GM06990 (cell line): Measurements from ENCODE around the gene MUC4.

Experiments
- DNase-seq: peaks from one replicate; pipeline ENCODE4 v3.0.0-alpha.2; 2011; ENCODE audit not compliant: insufficient read length; ENCODE audit errors: extremely low read depth
- H3K27me3 ChIP-seq: replicated peaks from 2 replicates; pipeline ENCODE4 v1.6.0; 2011; ENCODE audit warnings: low read length; ENCODE audit not compliant: control insufficient read depth, insufficient read depth
- H3K36me3 ChIP-seq: 2 replicates; pipeline ENCODE4 v1.5.1; 2011; ENCODE audit warnings: low read length; ENCODE audit not compliant: control insufficient read depth, insufficient read depth
- H3K4me3 ChIP-seq: replicated peaks from 2 replicates; pipeline ENCODE4 v1.5.1; 2011; ENCODE audit warnings: low read depth, mild to moderate bottlenecking, control low read depth, low read length
- TF ChIP-seq, protein P1 (sequence below): IDR thresholded peaks from 2 replicates; pipeline ENCODE4 v1.5.1; 2011; ENCODE audit warnings: low read length, control low read depth, mild to moderate bottlenecking, inconsistent platforms; ENCODE audit not compliant: insufficient read depth, poor library complexity, severe bottlenecking

The MUC4 gene

DNA sequence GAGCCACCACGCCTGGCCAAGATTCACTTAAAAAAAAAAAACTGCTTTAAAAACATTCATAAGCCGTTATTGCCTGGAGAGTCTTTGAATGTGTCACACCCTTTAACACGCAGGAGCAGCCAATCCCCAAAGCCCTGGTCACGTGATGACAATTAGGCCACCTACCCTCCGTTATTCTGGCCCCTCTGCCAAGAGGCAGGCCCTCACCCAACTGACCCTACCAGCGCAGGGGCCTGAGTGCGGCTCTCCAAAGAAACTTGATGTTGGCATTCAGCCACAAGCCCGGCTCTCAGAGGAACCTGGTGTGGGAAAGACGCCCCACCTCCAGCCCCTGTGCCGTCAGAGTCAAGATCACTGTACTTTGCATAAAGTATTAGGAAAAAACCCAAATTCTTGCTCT, 11.6 kb upstream of the MUC4 start:
- Histone ChIP-seq H3K27me3 (no peaks in the 10 kb centered on the region; the same call in 1 of the 2 replicates), H3K36me3 (no peaks in the 10 kb centered on the region), H3K4me3 (no peak overlapping the region)
- DNase-seq, result no peak
- TF ChIP-seq, protein P1, sequence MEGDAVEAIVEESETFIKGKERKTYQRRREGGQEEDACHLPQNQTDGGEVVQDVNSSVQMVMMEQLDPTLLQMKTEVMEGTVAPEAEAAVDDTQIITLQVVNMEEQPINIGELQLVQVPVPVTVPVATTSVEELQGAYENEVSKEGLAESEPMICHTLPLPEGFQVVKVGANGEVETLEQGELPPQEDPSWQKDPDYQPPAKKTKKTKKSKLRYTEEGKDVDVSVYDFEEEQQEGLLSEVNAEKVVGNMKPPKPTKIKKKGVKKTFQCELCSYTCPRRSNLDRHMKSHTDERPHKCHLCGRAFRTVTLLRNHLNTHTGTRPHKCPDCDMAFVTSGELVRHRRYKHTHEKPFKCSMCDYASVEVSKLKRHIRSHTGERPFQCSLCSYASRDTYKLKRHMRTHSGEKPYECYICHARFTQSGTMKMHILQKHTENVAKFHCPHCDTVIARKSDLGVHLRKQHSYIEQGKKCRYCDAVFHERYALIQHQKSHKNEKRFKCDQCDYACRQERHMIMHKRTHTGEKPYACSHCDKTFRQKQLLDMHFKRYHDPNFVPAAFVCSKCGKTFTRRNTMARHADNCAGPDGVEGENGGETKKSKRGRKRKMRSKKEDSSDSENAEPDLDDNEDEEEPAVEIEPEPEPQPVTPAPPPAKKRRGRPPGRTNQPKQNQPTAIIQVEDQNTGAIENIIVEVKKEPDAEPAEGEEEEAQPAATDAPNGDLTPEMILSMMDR, result no peak

DNA sequence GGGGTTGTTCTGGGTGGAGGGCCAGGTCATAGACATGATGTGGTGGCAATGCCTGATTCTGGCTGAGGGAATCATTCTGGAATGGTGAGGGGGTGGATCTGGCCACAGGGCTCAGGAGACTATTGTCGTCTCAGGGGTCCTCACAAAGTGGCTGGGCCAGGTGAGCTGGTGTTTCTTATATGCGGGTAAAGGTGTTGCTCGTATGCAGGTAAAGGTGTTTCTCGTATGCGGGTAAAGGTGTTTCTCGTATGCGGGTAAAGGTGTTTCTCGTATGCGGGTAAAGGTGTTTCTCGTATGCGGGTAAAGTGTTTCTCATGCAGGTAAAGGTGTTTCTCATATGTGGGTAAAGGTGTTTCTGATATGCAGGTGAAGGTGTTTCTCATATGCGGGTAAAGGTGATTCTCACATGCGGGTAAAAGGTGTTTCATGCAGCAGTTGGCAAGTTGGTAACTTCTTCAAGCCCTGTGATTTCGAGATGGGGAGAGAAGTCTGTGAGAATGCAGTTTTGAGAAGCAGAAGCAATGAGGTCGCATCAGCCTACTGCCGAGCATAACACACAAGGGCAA, 10.5 kb upstream of the MUC4 start:
- TF ChIP-seq, protein P1, result no peak
- no peaks in the 10 kb centered on the region; the same call in 1 of the 2 replicates for H3K27me3 ChIP-seq
- DNase-seq, result no peak
- H3K4me3 ChIP-seq, result no peak overlapping the region
- no peaks in the 10 kb centered on the region for H3K36me3 ChIP-seq

DNA sequence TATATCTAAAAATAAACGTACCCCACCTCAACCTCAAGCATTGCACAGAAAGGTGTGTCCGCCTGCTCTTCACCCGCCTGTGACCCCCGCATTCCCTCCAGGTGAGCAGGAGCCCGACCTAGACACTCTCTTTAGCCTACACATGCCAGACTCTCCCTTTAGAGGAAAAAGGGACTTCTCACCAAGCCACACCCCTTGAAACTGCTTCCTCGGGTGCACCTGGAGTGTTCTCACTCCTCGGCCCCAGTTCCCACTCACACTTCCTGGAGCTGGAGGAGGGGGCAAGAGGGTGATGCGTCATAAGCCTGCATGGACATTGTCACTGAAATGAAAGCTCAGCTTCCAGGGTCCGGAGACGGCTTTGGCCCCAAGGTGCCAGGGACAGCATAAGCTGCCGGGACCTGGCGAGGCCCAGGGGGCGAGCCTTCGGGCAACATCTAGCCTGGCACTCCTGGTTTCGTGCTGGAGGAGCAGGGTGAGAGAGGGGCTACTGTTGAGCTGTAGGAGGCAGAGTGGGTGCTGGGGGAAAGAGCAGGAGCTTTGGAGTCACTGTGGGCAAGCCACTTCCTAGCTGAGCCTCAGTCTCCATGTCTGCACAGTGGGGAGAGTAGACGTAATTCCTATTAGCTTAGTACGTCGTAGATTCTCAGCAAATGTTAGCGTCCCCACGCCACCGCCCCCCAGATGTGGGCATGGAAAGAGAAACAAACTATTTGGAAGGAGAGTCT, 9.8 kb upstream of the MUC4 start:
- DNase-seq, result no peak
- TF ChIP-seq, protein P1, result no peak
- Histone ChIP-seq H3K4me3 (no peak overlapping the region), H3K27me3 (no peaks in the 10 kb centered on the region; the same call in 1 of the 2 replicates), H3K36me3 (no peaks in the 10 kb centered on the region)

DNA sequence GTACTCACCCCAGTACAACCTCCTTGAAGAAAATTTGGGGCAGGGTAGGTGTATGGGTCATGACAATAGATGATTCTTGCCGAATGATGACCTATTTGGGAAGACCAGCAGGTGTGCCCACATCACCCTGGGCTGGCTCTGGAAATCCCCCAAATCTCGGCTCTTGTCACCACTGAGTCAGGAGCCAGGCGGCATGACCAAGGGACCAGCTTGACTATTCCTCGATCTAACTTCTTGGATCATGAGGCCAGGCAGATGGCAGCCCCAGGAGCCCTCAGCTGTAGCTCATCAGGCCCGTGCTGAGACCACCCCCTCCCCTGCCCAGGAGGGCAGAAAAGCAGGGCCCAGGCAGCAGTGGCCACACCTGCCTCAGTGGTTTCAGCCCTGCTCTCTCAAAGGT, 9.2 kb upstream of the MUC4 start:
- TF ChIP-seq, protein P1, result no peak
- DNase-seq, result no peak
- no peak overlapping the region for H3K4me3 ChIP-seq
- H3K27me3 ChIP-seq, result no peaks in the 10 kb centered on the region; the same call in 1 of the 2 replicates
- no peaks in the 10 kb centered on the region for H3K36me3 ChIP-seq

DNA sequence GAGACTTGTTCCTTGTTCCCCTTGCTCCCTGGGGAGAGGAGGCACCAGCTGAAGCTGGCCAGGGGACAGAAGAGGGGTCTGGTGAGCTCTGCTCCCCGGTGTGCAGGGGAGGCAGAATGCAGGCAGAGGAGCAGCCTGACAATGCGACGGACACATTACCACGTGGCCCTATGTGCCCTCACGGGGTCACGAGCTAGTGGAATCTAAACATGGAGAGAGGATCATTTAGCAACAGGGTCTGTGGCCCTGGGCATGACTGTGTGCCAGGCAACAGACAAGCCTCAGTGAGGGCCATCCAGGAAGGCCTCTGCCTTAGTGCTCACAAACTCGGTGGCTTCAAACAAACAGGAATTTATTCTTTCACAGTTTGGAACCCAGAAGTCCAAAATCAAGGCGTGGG, 8.5 kb upstream of the MUC4 start:
- Histone ChIP-seq H3K4me3 (no peak overlapping the region), H3K27me3 (no peaks in the 10 kb centered on the region; the same call in 1 of the 2 replicates), H3K36me3 (no peaks in the 10 kb centered on the region)
- DNase-seq, result no peak
- TF ChIP-seq, protein P1, result no peak
